HepG2 (cell line): ENCODE data around the gene SERPINF2. TPM values are rescaled to one million over a fixed set of nuclear protein-coding genes. Genes with fewer than 3 reads are reported as not detected.

Source experiments
- ISX ChIP-seq: sonication (generic); formaldehyde crosslinking; conservative IDR thresholded peaks from 2 replicates; pipeline ENCODE4 v1.5.0; 2020; ENCODE audit warnings: missing genetic modification reagents
- MAFK ChIP-seq, 2 experiments: IDR thresholded peaks in 1 of 2; conservative IDR thresholded peaks in 1 of 2; 2 replicates each; pipeline ENCODE4 v1.6.1; 2011; ENCODE audit warnings: improper control_type of control experiment in 2 of 2, low read length in 2 of 2
- NAIF1 ChIP-seq: sonication (generic); formaldehyde crosslinking; IDR thresholded peaks from 2 replicates; pipeline ENCODE4 v1.5.0; 2020; ENCODE audit warnings: mild to moderate bottlenecking, missing genetic modification reagents, borderline replicate concordance
- POLR2A ChIP-seq, 2 experiments: IDR thresholded peaks; 2 replicates each; pipeline ENCODE4 v1.6.1; 2011; ENCODE audit warnings: low read depth in 2 of 2, low read length in 2 of 2, mild to moderate bottlenecking in 1 of 2, moderate library complexity in 1 of 2; ENCODE audit not compliant: insufficient read depth in 1 of 2
- RFX5 ChIP-seq: IDR thresholded peaks from 2 replicates; pipeline ENCODE4 v1.6.1; 2011; ENCODE audit warnings: low read depth, low read length, improper control_type of control experiment
- SOX6 ChIP-seq, 2 experiments: fragments of 450-650 bp in 1 of 2; sonication (generic) in 1 of 2; formaldehyde crosslinking in 1 of 2; IDR thresholded peaks; 2 replicates each; pipeline versions ENCODE4 v1.4.0 to v1.6.1; 2017 to 2020; ENCODE audit warnings: antibody characterized with exemption in 1 of 2, mild to moderate bottlenecking in 1 of 2, missing genetic modification reagents in 1 of 2
- SP1 ChIP-seq, 2 experiments: fragments of 450-650 bp in 1 of 2; sonication (generic) in 1 of 2; formaldehyde crosslinking in 1 of 2; IDR thresholded peaks; 2 replicates each; pipeline versions ENCODE4 v1.4.0 to v1.6.1; 2016 to 2020; ENCODE audit warnings: missing genetic modification reagents in 1 of 2
- ZNF274 ChIP-seq: sonication (generic); formaldehyde crosslinking; IDR thresholded peaks from 2 replicates; pipeline ENCODE4 v1.5.1; 2020; ENCODE audit warnings: mild to moderate bottlenecking, missing genetic modification reagents
- ZNF317 ChIP-seq: sonication (generic); formaldehyde crosslinking; IDR thresholded peaks from 2 replicates; pipeline ENCODE4 v1.5.0; 2020; ENCODE audit warnings: mild to moderate bottlenecking, missing genetic modification reagents
- ZNF33A ChIP-seq: sonication (generic); formaldehyde crosslinking; IDR thresholded peaks from 2 replicates; pipeline ENCODE4 v1.5.1; 2020; ENCODE audit warnings: missing genetic modification reagents, mild to moderate bottlenecking, moderate library complexity, borderline replicate concordance
- ZNF431 ChIP-seq: sonication (generic); formaldehyde crosslinking; IDR thresholded peaks from 2 replicates; pipeline ENCODE4 v1.9.0; 2022; ENCODE audit warnings: missing genetic modification reagents, low read depth, mild to moderate bottlenecking, borderline replicate concordance
- ZNF574 ChIP-seq: sonication (generic); formaldehyde crosslinking; IDR thresholded peaks from 2 replicates; pipeline ENCODE4 v1.4.0; 2020; ENCODE audit warnings: missing genetic modification reagents
- polyA plus RNA-seq, 8 experiments: library from polyadenylated mRNA; depleted of rRNA in 3 of 8; stranded (reverse) in 7 of 8; unstranded in 1 of 8; fragments of >200 nt; fragmentation: Illumina TruSeq in 4 of 8; extraction: Trizol in 4 of 8; gene quantifications; 2 replicates each; pipeline versions ENCODE4 v1.2.1 to v1.2.3, GENCODE V29; 2011 to 2016; ENCODE audit warnings: low read depth in 4 of 8, missing spikeins in 1 of 8, mixed read lengths in 1 of 8; ENCODE audit not compliant: insufficient read depth in 1 of 8
- total RNA-seq, 5 experiments: library from RNA; depleted of rRNA; stranded (reverse); fragments of >200 nt; fragmentation: Illumina TruSeq; extraction: Trizol; gene quantifications; 2 replicates each; pipeline ENCODE4 v1.2.3, GENCODE V29; 2016; ENCODE audit warnings: low read depth in 1 of 5
- TF ChIP-seq, protein P1 (sequence below): sonication (generic); formaldehyde crosslinking; IDR thresholded peaks from 2 replicates; pipeline ENCODE4 v1.5.0; 2020; ENCODE audit warnings: missing genetic modification reagents
- TF ChIP-seq, protein P2 (sequence below): sonication (generic); formaldehyde crosslinking; IDR thresholded peaks from 2 replicates; pipeline ENCODE4 v1.8.0; 2022; ENCODE audit warnings: mild to moderate bottlenecking, missing genetic modification reagents, moderate library complexity
- TF ChIP-seq, protein P3 (sequence below), 2 experiments: sonication (generic) in 1 of 2; formaldehyde crosslinking in 1 of 2; IDR thresholded peaks; 2 replicates each; pipeline versions ENCODE4 v1.6.1 to v1.9.0; 2014 to 2022; ENCODE audit warnings: antibody characterized with exemption in 1 of 2, borderline replicate concordance in 1 of 2, inconsistent platforms in 1 of 2, low read depth in 1 of 2, missing genetic modification reagents in 1 of 2

SERPINF2 gene
- total and polyA plus RNA-seq, 2 of the 13 experiments (the other 11 are each of a cell fraction or from before 2014, with no cell fraction given), result 309 to 548 TPM

DNA sequence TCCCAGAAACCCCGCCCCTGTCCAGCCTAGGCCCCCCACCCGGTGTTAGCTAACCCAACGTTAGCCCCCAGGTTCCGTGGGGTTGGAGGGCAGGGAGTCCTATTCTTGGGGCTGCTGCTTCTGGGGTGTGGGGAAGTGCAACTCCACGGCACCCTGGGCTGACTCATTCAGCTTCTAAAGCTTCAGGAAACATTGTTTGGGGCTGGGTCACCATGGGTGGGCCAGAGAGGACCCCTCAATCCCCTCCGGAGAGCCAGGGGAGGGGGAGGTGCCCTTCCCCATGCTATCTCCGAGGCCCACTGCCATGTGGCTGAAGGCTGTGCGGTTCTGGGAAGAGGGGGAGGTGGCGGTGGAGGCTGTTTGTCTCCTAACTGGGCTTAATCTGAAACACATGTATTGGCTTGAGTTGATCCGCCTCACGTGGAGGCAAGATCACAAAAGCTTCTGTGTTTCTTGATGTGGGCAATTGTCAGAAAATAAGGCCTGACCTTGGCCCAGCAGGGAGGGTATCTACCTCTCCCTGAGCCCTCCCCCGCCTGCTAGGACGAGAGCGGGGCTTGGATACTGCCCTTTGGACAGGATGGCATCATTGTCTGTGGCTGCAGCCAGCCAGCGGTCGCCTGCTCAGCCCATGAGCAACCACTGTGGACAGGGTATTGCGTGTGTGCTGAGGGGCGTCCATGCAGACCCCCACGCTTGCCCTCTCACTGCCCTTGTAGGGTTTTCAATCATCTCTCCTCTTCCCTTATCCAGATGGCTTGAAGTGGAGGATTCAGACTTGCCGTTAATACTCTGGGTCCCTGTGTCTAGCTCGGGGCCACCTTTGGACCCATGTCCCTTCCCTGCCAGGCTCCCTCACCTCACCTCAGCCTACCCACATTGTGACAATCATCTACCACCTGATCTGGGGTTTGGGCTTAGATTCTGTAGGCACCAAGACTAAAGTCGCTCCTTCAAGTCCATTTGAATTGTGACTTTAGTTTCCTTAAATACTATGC is 20.5 kb downstream of the SERPINF2 start (continued):
- TF ChIP-seq MAFK (conservative IDR thresholded peaks at IDR 0.05 in 1 of 2, IDR thresholded peaks at IDR 0.05 in 1 of 2; ENCODE audit: low read length in 2 of 2) (no peak), ZNF33A (CRISPR knock-in tag) (no peak), ZNF274 (CRISPR knock-in tag) (0 out of 2 replicates have a peak, but pooled peaks have one; percentile 21), ZNF431 (CRISPR knock-in tag) (0 out of 2 replicates have a peak, but pooled peaks have one; percentile 28), SP1 (IDR thresholded peaks at IDR 0.05) (no peak), SP1 (CRISPR knock-in tag; IDR thresholded peaks at IDR 0.05) (peak; percentile 67), NAIF1 (CRISPR knock-in tag) (0 out of 2 replicates have a peak, but pooled peaks have one; percentile 52), ZNF574 (CRISPR knock-in tag) (peak; percentile 66), POLR2A (IDR thresholded peaks at IDR 0.05; ENCODE audit: insufficient read depth in 1 of 2, low read depth in 2 of 2, low read length in 2 of 2) (peak; percentile 76 to 96), RFX5 (peak; percentile 57; the same call in 1 of the 2 replicates), ZNF317 (CRISPR knock-in tag) (peak; percentile 83), SOX6 (IDR thresholded peaks at IDR 0.05) (no peak), SOX6 (CRISPR knock-in tag; IDR thresholded peaks at IDR 0.05) (peak; percentile 98), ISX (no peak)
- TF ChIP-seq, protein P1, sequence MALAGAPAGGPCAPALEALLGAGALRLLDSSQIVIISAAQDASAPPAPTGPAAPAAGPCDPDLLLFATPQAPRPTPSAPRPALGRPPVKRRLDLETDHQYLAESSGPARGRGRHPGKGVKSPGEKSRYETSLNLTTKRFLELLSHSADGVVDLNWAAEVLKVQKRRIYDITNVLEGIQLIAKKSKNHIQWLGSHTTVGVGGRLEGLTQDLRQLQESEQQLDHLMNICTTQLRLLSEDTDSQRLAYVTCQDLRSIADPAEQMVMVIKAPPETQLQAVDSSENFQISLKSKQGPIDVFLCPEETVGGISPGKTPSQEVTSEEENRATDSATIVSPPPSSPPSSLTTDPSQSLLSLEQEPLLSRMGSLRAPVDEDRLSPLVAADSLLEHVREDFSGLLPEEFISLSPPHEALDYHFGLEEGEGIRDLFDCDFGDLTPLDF (CRISPR knock-in tag), result peak; percentile 32; the same call in 1 of the 2 replicates
- TF ChIP-seq, protein P2, sequence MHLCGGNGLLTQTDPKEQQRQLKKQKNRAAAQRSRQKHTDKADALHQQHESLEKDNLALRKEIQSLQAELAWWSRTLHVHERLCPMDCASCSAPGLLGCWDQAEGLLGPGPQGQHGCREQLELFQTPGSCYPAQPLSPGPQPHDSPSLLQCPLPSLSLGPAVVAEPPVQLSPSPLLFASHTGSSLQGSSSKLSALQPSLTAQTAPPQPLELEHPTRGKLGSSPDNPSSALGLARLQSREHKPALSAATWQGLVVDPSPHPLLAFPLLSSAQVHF (CRISPR knock-in tag), result no peak
- TF ChIP-seq, protein P3, sequence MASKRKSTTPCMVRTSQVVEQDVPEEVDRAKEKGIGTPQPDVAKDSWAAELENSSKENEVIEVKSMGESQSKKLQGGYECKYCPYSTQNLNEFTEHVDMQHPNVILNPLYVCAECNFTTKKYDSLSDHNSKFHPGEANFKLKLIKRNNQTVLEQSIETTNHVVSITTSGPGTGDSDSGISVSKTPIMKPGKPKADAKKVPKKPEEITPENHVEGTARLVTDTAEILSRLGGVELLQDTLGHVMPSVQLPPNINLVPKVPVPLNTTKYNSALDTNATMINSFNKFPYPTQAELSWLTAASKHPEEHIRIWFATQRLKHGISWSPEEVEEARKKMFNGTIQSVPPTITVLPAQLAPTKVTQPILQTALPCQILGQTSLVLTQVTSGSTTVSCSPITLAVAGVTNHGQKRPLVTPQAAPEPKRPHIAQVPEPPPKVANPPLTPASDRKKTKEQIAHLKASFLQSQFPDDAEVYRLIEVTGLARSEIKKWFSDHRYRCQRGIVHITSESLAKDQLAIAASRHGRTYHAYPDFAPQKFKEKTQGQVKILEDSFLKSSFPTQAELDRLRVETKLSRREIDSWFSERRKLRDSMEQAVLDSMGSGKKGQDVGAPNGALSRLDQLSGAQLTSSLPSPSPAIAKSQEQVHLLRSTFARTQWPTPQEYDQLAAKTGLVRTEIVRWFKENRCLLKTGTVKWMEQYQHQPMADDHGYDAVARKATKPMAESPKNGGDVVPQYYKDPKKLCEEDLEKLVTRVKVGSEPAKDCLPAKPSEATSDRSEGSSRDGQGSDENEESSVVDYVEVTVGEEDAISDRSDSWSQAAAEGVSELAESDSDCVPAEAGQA (IDR thresholded peaks at IDR 0.05; ENCODE audit: low read depth), result peak; percentile 72
- TF ChIP-seq, protein P3 (CRISPR knock-in tag; IDR thresholded peaks at IDR 0.05; ENCODE audit: borderline replicate concordance), result no peak; the same call in 1 of the 2 replicates
